Measurements from ENCODE around the gene PCDHGA8.

DNA sequence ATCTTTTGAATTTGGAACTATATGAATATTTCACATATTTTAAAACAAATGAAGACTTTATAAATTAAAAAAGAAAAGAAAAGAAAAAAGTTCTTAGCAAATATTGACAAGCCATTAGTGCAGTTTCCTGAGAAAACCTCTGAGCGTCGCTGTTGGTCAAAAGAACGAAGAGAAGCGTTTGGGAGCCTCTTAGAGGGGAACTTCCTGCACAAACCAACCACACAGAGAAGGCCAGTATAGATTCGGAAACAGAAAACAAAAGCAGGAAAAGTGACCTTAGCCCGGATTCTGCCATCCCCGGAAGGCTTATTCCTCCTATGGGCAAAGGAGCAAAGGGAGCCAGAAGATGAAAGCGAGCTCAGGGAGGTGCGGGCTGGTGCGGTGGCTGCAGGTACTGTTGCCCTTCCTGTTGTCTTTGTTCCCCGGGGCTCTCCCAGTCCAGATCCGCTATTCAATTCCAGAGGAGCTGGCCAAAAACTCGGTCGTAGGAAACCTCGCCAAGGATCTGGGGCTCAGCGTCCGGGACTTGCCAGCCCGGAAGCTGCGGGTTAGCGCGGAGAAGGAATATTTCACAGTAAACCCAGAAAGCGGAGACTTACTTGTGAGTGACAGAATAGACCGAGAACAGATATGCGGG lies 32.5 kb upstream of the PCDHGA8 start, which contains the start of gene PCDHGB2:
- no peak for TF ChIP-seq POLR2A (IDR thresholded peaks at IDR 0.05)
- TF ChIP-seq, protein P1, sequence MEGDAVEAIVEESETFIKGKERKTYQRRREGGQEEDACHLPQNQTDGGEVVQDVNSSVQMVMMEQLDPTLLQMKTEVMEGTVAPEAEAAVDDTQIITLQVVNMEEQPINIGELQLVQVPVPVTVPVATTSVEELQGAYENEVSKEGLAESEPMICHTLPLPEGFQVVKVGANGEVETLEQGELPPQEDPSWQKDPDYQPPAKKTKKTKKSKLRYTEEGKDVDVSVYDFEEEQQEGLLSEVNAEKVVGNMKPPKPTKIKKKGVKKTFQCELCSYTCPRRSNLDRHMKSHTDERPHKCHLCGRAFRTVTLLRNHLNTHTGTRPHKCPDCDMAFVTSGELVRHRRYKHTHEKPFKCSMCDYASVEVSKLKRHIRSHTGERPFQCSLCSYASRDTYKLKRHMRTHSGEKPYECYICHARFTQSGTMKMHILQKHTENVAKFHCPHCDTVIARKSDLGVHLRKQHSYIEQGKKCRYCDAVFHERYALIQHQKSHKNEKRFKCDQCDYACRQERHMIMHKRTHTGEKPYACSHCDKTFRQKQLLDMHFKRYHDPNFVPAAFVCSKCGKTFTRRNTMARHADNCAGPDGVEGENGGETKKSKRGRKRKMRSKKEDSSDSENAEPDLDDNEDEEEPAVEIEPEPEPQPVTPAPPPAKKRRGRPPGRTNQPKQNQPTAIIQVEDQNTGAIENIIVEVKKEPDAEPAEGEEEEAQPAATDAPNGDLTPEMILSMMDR (IDR thresholded peaks at IDR 0.05): peak in 1 of 4 experiments; percentile 17

All from uterus (tissue), 2 donors.